K562 (cell line): ENCODE results near the gene HSD17B8. TPM values are rescaled to one million over a fixed set of nuclear protein-coding genes. Genes with fewer than 3 reads are reported as not detected.

Experiments
- ATAC-seq: fragments of 200-7000 bp; cut with Tn5 transposase; 3 replicates; pipeline ENCODE4 v1.9.1; 2020; ENCODE audit warnings: moderate library complexity
- BruUV-seq: library from RNA; stranded (reverse); fragments of 400-500 nt; replicated peaks from 2 replicates; lab custom pipeline; 2021; lab: Mats Ljungman, UMichigan
- CTCF ChIA-PET: fragments of 300-600 bp; formaldehyde crosslinking; extraction: SDS; loops from one replicate; lab custom pipeline; 2021; ENCODE audit warnings: low intra/inter-chr PET ratio; lab: Yijun Ruan, JAX
- POLR2A ChIA-PET: fragments of 300-600, 350-650 bp; sonication (Branson Sonifier 250); formaldehyde crosslinking; extraction: SDS; loops from one replicate; lab custom pipeline; 2021; ENCODE audit warnings: antibody characterized with exemption, inconsistent platforms; lab: Yijun Ruan, JAX
- DNase-seq, 4 experiments: peaks; one replicate each; pipeline versions ENCODE4 v3.0.0 to v3.0.0-alpha.2; 2011 to 2018; ENCODE audit warnings: low spot score in 3 of 4, mixed read lengths in 3 of 4; ENCODE audit errors: extremely low read depth in 1 of 4
- FAIRE-seq: peaks from 2 replicates; lab custom pipeline; 2011; peaks lifted over from hg19 to GRCh38; lab: Jason Lieb, UNC
- H2AFZ ChIP-seq: 2 replicates; pipeline ENCODE4 v1.6.0; 2011; ENCODE audit warnings: low read depth, low read length, control low read depth, inconsistent platforms
- H3K27ac ChIP-seq: fragments of 200-600 bp; 3 replicates; pipeline ENCODE4 v1.8.0; 2011; ENCODE audit warnings: low read depth, mild to moderate bottlenecking, control low read depth, inconsistent platforms, low read length, moderate library complexity, mixed read lengths; ENCODE audit errors: extremely low read depth
- H3K27me3 ChIP-seq, 2 experiments: fragments of 300-600 bp in 1 of 2; 2 replicates in 1 of 2; 3 replicates in 1 of 2; pipeline versions ENCODE4 v1.6.0 to v1.8.0; 2011; ENCODE audit warnings: inconsistent platforms in 2 of 2, low read length in 2 of 2, mild to moderate bottlenecking in 1 of 2, mixed read lengths in 1 of 2, moderate library complexity in 1 of 2; ENCODE audit not compliant: control insufficient read depth in 2 of 2, insufficient read depth in 2 of 2
- H3K36me3 ChIP-seq: fragments of 300-600 bp; 3 replicates; pipeline ENCODE4 v1.8.0; 2011; ENCODE audit warnings: mild to moderate bottlenecking, low read length, inconsistent platforms; ENCODE audit not compliant: control insufficient read depth, insufficient read depth
- H3K4me1 ChIP-seq, 2 experiments: fragments of 200-600 bp in 1 of 2; replicated peaks in 1 of 2; 2 replicates in 1 of 2; 3 replicates in 1 of 2; pipeline versions ENCODE4 v1.5.1 to v1.8.0; 2011; ENCODE audit warnings: inconsistent platforms in 2 of 2, low read length in 2 of 2, mild to moderate bottlenecking in 1 of 2, mixed read lengths in 1 of 2, moderate library complexity in 1 of 2; ENCODE audit not compliant: control insufficient read depth in 2 of 2, insufficient read depth in 2 of 2
- H3K4me2 ChIP-seq: 2 replicates; pipeline ENCODE4 v1.6.1; 2011; ENCODE audit warnings: low read length, control low read depth, inconsistent platforms, mixed read lengths; ENCODE audit not compliant: insufficient read depth
- H3K4me3 ChIP-seq: fragments of 200-600 bp; sonication (generic), shearing (Covaris generic); 2 replicates; pipeline ENCODE4 v1.5.1; 2016; ENCODE audit warnings: control low read depth, inconsistent platforms
- H3K79me2 ChIP-seq: fragments of 200-600 bp; 3 replicates; pipeline ENCODE4 v1.8.0; 2011; ENCODE audit warnings: low read length, inconsistent platforms; ENCODE audit not compliant: control insufficient read depth, insufficient read depth
- H3K9ac ChIP-seq, 2 experiments: 2 replicates each; pipeline versions ENCODE4 v1.6.0 to v1.6.1; 2011; ENCODE audit warnings: low read depth in 2 of 2, low read length in 2 of 2, control low read depth in 1 of 2, inconsistent platforms in 1 of 2, mild to moderate bottlenecking in 1 of 2, mixed read lengths in 1 of 2; ENCODE audit not compliant: insufficient read depth in 1 of 2
- H3K9me1 ChIP-seq: one replicate; pipeline ENCODE4 v1.6.0; 2011; ENCODE audit warnings: inconsistent platforms, mild to moderate bottlenecking, low read length, moderate library complexity; ENCODE audit not compliant: control insufficient read depth, insufficient read depth
- H3K9me3 ChIP-seq: replicated peaks from 2 replicates; pipeline ENCODE4 v1.5.1; 2011; ENCODE audit warnings: low read depth, low read length, inconsistent platforms; ENCODE audit not compliant: control insufficient read depth, insufficient read depth
- H4K20me1 ChIP-seq: replicated peaks from 2 replicates; pipeline ENCODE4 v1.6.1; 2011; ENCODE audit warnings: low read length, inconsistent platforms, mixed read lengths; ENCODE audit not compliant: control insufficient read depth, insufficient read depth
- ARNT ChIP-seq, 2 experiments: fragments of 450-650 bp; IDR thresholded peaks; 2 replicates each; pipeline ENCODE4 v1.6.1; 2016; ENCODE audit warnings: mild to moderate bottlenecking in 1 of 2
- GATA2 ChIP-seq: sonication (generic); formaldehyde crosslinking; IDR thresholded peaks from 2 replicates; pipeline ENCODE4 v1.4.0; 2020; ENCODE audit warnings: mild to moderate bottlenecking, missing genetic modification reagents
- HDGF ChIP-seq: fragments of 450-650 bp; IDR thresholded peaks from 2 replicates; pipeline ENCODE4 v1.6.1; 2016
- JUNB ChIP-seq: fragments of 450-650 bp; formaldehyde crosslinking; conservative IDR thresholded peaks from 2 replicates; pipeline ENCODE4 v1.4.0; 2020; ENCODE audit warnings: mild to moderate bottlenecking
- SP2 ChIP-seq: IDR thresholded peaks from 2 replicates; pipeline ENCODE4 v1.6.1; 2011; ENCODE audit warnings: mild to moderate bottlenecking, low read depth, low read length, moderate library complexity; ENCODE audit not compliant: poor library complexity, severe bottlenecking; ENCODE audit errors: extremely low read depth
- ZNF217 ChIP-seq: sonication (generic); formaldehyde crosslinking; IDR thresholded peaks from 2 replicates; pipeline ENCODE4 v1.8.0; 2022; ENCODE audit warnings: mild to moderate bottlenecking, missing genetic modification reagents
- ZNF561 ChIP-seq: fragments of 450-650 bp; formaldehyde crosslinking; conservative IDR thresholded peaks from 2 replicates; pipeline ENCODE4 v1.4.0; 2020; ENCODE audit warnings: mild to moderate bottlenecking, moderate library complexity
- ZNF79 ChIP-seq: fragments of 250-450 bp; sonication (Bioruptor Pico); IDR thresholded peaks from 2 replicates; pipeline ENCODE4 v1.4.0; 2020; ENCODE audit warnings: low read depth, mild to moderate bottlenecking, moderate library complexity
- ZSCAN29 ChIP-seq: fragments of 450-650 bp; IDR thresholded peaks from 2 replicates; pipeline ENCODE4 v1.6.1; 2017
- WGBS: fragments of 100-300 bp; shearing (Covaris generic); methylation state at CpG from one replicate; pipeline ENCODE4 v1.1.6; 2016; ENCODE audit warnings: low coverage, mixed read lengths; ENCODE audit not compliant: insufficient coverage; ENCODE audit errors: missing lambda C conversion rate; 5-methylcytosine and 5-hydroxymethylcytosine counted together
- in situ Hi-C: fragments of 300-500 bp; cut with MboI; formaldehyde crosslinking; loops from 4 replicates; pipeline ENCODE4 v1.15.0; 2018; ENCODE audit warnings: inconsistent platforms, mixed read lengths
- intact Hi-C: fragments of 100-400 bp; cut with micrococcal nuclease; formaldehyde crosslinking; loops from 2 replicates; pipeline ENCODE4 v1.14.2; 2022
- polyA plus RNA-seq, 8 experiments: library from polyadenylated mRNA; depleted of rRNA in 4 of 8; stranded (reverse) in 5 of 8; unstranded in 3 of 8; fragments of >200 nt; fragmentation: Nextera tagmentation in 2 of 8; fragmentation: Illumina TruSeq in 1 of 8; extraction: Ambion mirVana in 2 of 8; extraction: Trizol in 1 of 8; gene quantifications; 2 replicates each; pipeline versions ENCODE4 v1.2.1 to v1.2.3, GENCODE V29; 2011 to 2014; ENCODE audit warnings: inconsistent platforms in 1 of 8, missing spikeins in 1 of 8
- total RNA-seq, 7 experiments: library from RNA; depleted of rRNA in 6 of 7; stranded (reverse); fragments of >200 nt in 6 of 7; fragmentation: Illumina TruSeq in 2 of 7; extraction: Trizol in 2 of 7; gene quantifications; 2 replicates each; pipeline versions ENCODE4 v1.2.1 to v1.2.3, GENCODE V29; 2011 to 2021; ENCODE audit warnings: low replicate concordance in 1 of 7

Gene HSD17B8
- total and polyA plus RNA-seq, 9 of the 15 experiments (the other 6 are each of a cell fraction or from before 2014, with no cell fraction given) = 3.7 to 35.2 (median 14.2) TPM

GRCh38 chr6:33217246-33217645 lies 12.8 kb downstream of the HSD17B8 start:
- no peaks in the 10 kb centered on the region for H3K9me3 ChIP-seq
- no peak for ATAC-seq
- H4K20me1 ChIP-seq = no peaks in the 10 kb centered on the region
- no peaks in the 10 kb centered on the region for H3K79me2 ChIP-seq
- peaks cover under 1% of the 10 kb centered on the region; the same call in 1 of the 3 replicates for H3K36me3 ChIP-seq
- no peaks in the 10 kb centered on the region for H3K9me1 ChIP-seq
- FAIRE-seq = no peak
- H3K4me3 ChIP-seq = no peak overlapping the region
- TF ChIP-seq JUNB = no peak
- TF ChIP-seq ZNF217 (CRISPR knock-in tag) = no peak
- no peak for TF ChIP-seq ZSCAN29
- TF ChIP-seq SP2 = no peak
- no peak for TF ChIP-seq ARNT (IDR thresholded peaks at IDR 0.05)
- TF ChIP-seq HDGF = no peak
- no peak for TF ChIP-seq ZNF79 (CRISPR knock-in tag)
- no peak for TF ChIP-seq GATA2 (CRISPR knock-in tag)
- TF ChIP-seq ZNF561 (CRISPR knock-in tag) = no peak
- TF ChIP-seq, all 486 proteins: peak for 0
- H3K4me2 ChIP-seq = no peak overlapping the region
- ChIA-PET POLR2A (no interaction called here), CTCF (interaction anchor here (0.6 kb wide), 1 partner anchor 136 kb away, joined by 3 read pairs; no protein-coding TSS in a partner anchor)
- WGBS = 11% methylated on average over 6 of the region's 6 CpGs
- H2AFZ ChIP-seq = no peak overlapping the region
- H3K27me3 ChIP-seq = peaks cover 5 to 15% of the 10 kb centered on the region in 2 experiments; a peak in 4 of 5 replicates
- peak in 3 of 4 experiments; percentile 3 to 4 (median 4) for DNase-seq
- no peak overlapping the region for H3K9ac ChIP-seq
- in situ Hi-C loops (no loop called here), intact Hi-C loops (no loop called here)
- H3K27ac ChIP-seq = no peak overlapping the region
- peaks cover 0 to 22% of the 10 kb centered on the region in 2 experiments; a peak in 2 of 5 replicates for H3K4me1 ChIP-seq
- no TSS peak for BruUV-seq
